Upper lobe of right lung (tissue), 1 donor: ENCODE data around the gene GUK1. TPM values are rescaled to one million over a fixed set of nuclear protein-coding genes. Genes with fewer than 3 reads are reported as not detected.
A peak's percentile ranks its signal among the peaks of the same experiment; 100 is the strongest.
"Not testable (repeated sequence)": the region's sequence is repeated elsewhere in the genome, so short reads cannot be mapped to it uniquely, and the experiment has no call there.

Experiments
- ATAC-seq: fragments of 200-7000 bp; cut with Tn5 transposase; one replicate; pipeline ENCODE4 v1.9.1; 2020; ENCODE audit warnings: mild to moderate bottlenecking, moderate library complexity
- DNase-seq: peaks from one replicate; pipeline ENCODE4 v3.0.0-alpha.2; 2020
- H3K27ac ChIP-seq: fragments of 200-600 bp; one replicate; pipeline ENCODE4 v1.8.0; 2022
- H3K27me3 ChIP-seq: fragments of 200-600 bp; one replicate; pipeline ENCODE4 v1.8.0; 2022; ENCODE audit warnings: mild to moderate bottlenecking
- H3K36me3 ChIP-seq: fragments of 200-600 bp; one replicate; pipeline ENCODE4 v1.8.0; 2022
- H3K4me1 ChIP-seq: fragments of 200-600 bp; one replicate; pipeline ENCODE4 v1.8.0; 2022
- H3K4me3 ChIP-seq: fragments of 200-600 bp; one replicate; pipeline ENCODE4 v1.8.0; 2022; ENCODE audit warnings: mild to moderate bottlenecking
- H3K9me3 ChIP-seq: fragments of 200-600 bp; one replicate; pipeline ENCODE4 v1.8.0; 2022
- CTCF ChIP-seq: fragments of 200-600 bp; IDR thresholded peaks from one replicate; pipeline ENCODE4 v1.8.0; 2022; ENCODE audit warnings: antibody characterized with exemption
- intact Hi-C: fragments of 100-400 bp; cut with DNase I; formaldehyde crosslinking; loops from one replicate; pipeline ENCODE4 v1.11.0; 2022
- total RNA-seq: library from RNA; stranded (reverse); fragmentation: NEBNext Ultra II Directional; extraction: Animal tissue kit (Norgen Biotek cat#: 25700); gene quantifications from one replicate; pipeline ENCODE4 v1.2.1, GENCODE V29; 2021
- donor health status: DM: no; HTN: yes; CAD: no; lungs with severe emphysema.

GUK1 gene
- total RNA-seq, 1 donor from 2014 or later: 203 TPM

- H3K36me3 ChIP-seq: peaks cover 9% of the 10 kb centered on the region
- peaks cover 6% of the 10 kb centered on the region for H3K4me1 ChIP-seq
- H3K27me3 ChIP-seq: no peaks in the 10 kb centered on the region
- no peaks in the 10 kb centered on the region for H3K9me3 ChIP-seq
- DNase-seq (no peak), ATAC-seq (no peak)
- no peak overlapping the region for H3K27ac ChIP-seq
- intact Hi-C loops: no loop called here
- no peak for TF ChIP-seq CTCF
- no peak overlapping the region for H3K4me3 ChIP-seq
These were observed 31.3 kb downstream of the GUK1 start for GRCh38 chr1:228171221-228171891.

GRCh38 chr1:228172591-228173527 is 32.8 kb downstream of the GUK1 start:
- H3K9me3 ChIP-seq: no peaks in the 10 kb centered on the region
- peaks cover 9% of the 10 kb centered on the region for H3K36me3 ChIP-seq
- ATAC-seq (no peak), DNase-seq (no peak)
- intact Hi-C loops: no loop called here
- no peak for TF ChIP-seq CTCF
- H3K27me3 ChIP-seq: no peaks in the 10 kb centered on the region
- H3K4me1 ChIP-seq: no peaks in the 10 kb centered on the region
- H3K27ac ChIP-seq: no peak overlapping the region
- H3K4me3 ChIP-seq: no peak overlapping the region

GRCh38 chr1:228173528-228174481 is 33.7 kb downstream of the GUK1 start:
- H3K4me3 ChIP-seq, H3K27me3 ChIP-seq, H3K9me3 ChIP-seq, DNase-seq, H3K4me1 ChIP-seq, intact Hi-C loops, H3K27ac ChIP-seq, H3K36me3 ChIP-seq: not testable (repeated sequence)
- peak; percentile 5 for ATAC-seq

GRCh38 chr1:228174482-228175315 is 34.6 kb downstream of the GUK1 start:
- Histone ChIP-seq H3K27ac (peak overlapping the region; percentile 66), H3K4me1 (peaks cover 7% of the 10 kb centered on the region), H3K27me3 (no peaks in the 10 kb centered on the region), H3K9me3 (no peaks in the 10 kb centered on the region), H3K36me3 (peaks cover 9% of the 10 kb centered on the region), H3K4me3 (no peak overlapping the region)
- TF ChIP-seq CTCF: no peak
- DNase-seq: no peak
- intact Hi-C loops: no loop called here
- peak; percentile 26 for ATAC-seq

GRCh38 chr1:228175316-228176023 is 35.4 kb downstream of the GUK1 start:
- peaks cover 7% of the 10 kb centered on the region for H3K4me1 ChIP-seq
- intact Hi-C loops: no loop called here
- no peaks in the 10 kb centered on the region for H3K27me3 ChIP-seq
- no peak overlapping the region for H3K4me3 ChIP-seq
- H3K27ac ChIP-seq: peak overlapping the region; percentile 66
- ATAC-seq (no peak), DNase-seq (no peak)
- peaks cover 9% of the 10 kb centered on the region for H3K36me3 ChIP-seq
- no peak for TF ChIP-seq CTCF
- H3K9me3 ChIP-seq: no peaks in the 10 kb centered on the region
